ENCODE data around the gene KRTAP20-3.

Gene KRTAP20-3

GRCh38 chr21:30642564-30642963, at the start of gene KRTAP20-3:
TSS of gene KRTAP20-3 (plus strand) at chr21:30642864.
- DNase-seq: no peak

GRCh38 chr21:30598802-30599201, 43.9 kb upstream of the KRTAP20-3 start, which contains the start of gene KRTAP6-2:
TSS of gene KRTAP6-2 (minus strand) at chr21:30598902. CDS start at chr21:30598874, 28 bp downstream.
- DNase-seq: no peak

GRCh38 chr21:30600787-30601186, 41.9 kb upstream of the KRTAP20-3 start, which contains the start of gene KRTAP22-1:
TSS of gene KRTAP22-1 (plus strand) at chr21:30601087.
- DNase-seq: no peak

- DNase-seq: no peak
Measured at GRCh38 chr21:30605968-30606367, 36.7 kb upstream of the KRTAP20-3 start.

- DNase-seq: no peak
Measured at GRCh38 chr21:30612132-30612531, 30.5 kb upstream of the KRTAP20-3 start.

GRCh38 chr21:30613836-30614235, 28.8 kb upstream of the KRTAP20-3 start, which contains the start of gene KRTAP6-1:
TSS of gene KRTAP6-1 (minus strand) at chr21:30613930. CDS start at chr21:30613904, 26 bp downstream.
- no peak for DNase-seq

- DNase-seq: no peak
Measured at GRCh38 chr21:30615199-30615598, 27.5 kb upstream of the KRTAP20-3 start.

- no peak for DNase-seq
Measured at GRCh38 chr21:30616125-30616524, 26.5 kb upstream of the KRTAP20-3 start, which contains the start of gene KRTAP20-1. TSS of gene KRTAP20-1 (plus strand) at chr21:30616425. CDS start at chr21:30616455, 30 bp downstream.

GRCh38 chr21:30620080-30620479, 22.6 kb upstream of the KRTAP20-3 start:
- no peak for DNase-seq

GRCh38 chr21:30620522-30620921, 22.1 kb upstream of the KRTAP20-3 start, which contains the start of gene KRTAP20-4:
TSS of gene KRTAP20-4 (plus strand) at chr21:30620627.
- DNase-seq: no peak

- DNase-seq: no peak
Measured at GRCh38 chr21:30623362-30623761, 19.3 kb upstream of the KRTAP20-3 start.

- no peak for DNase-seq
Measured at GRCh38 chr21:30625449-30626165, 17.1 kb upstream of the KRTAP20-3 start.

- no peak for DNase-seq
Measured at GRCh38 chr21:30628109-30628508, 14.6 kb upstream of the KRTAP20-3 start.

GRCh38 chr21:30629200-30629599, 13.5 kb upstream of the KRTAP20-3 start:
- no peak for DNase-seq

GRCh38 chr21:30634906-30635305, 7.8 kb upstream of the KRTAP20-3 start, which contains the start of gene KRTAP20-2:
TSS of gene KRTAP20-2 (plus strand) at chr21:30635206. CDS start at chr21:30635264, 58 bp downstream.
- no peak for DNase-seq

GRCh38 chr21:30638686-30639085, 4.0 kb upstream of the KRTAP20-3 start:
- DNase-seq: no peak

- no peak for DNase-seq
Measured at GRCh38 chr21:30646904-30647414, 4.3 kb downstream of the KRTAP20-3 start.

- DNase-seq: no peak
Measured at GRCh38 chr21:30652891-30653290, 10.2 kb downstream of the KRTAP20-3 start.

- DNase-seq: no peak
Measured at GRCh38 chr21:30668776-30669175, 26.1 kb downstream of the KRTAP20-3 start.

- no peak for DNase-seq
Measured at GRCh38 chr21:30672985-30673650, 30.5 kb downstream of the KRTAP20-3 start.

- no peak for DNase-seq
Measured at GRCh38 chr21:30674312-30674711, 31.6 kb downstream of the KRTAP20-3 start.

GRCh38 chr21:30676737-30677136, 34.1 kb downstream of the KRTAP20-3 start:
- no peak for DNase-seq

- DNase-seq: no peak
Measured at GRCh38 chr21:30680586-30680985, 37.9 kb downstream of the KRTAP20-3 start.

GRCh38 chr21:30684506-30684905, 41.8 kb downstream of the KRTAP20-3 start:
- DNase-seq: no peak
